ENCODE measurements around the gene GPC6. TPM values are rescaled to one million over a fixed set of nuclear protein-coding genes. Genes with fewer than 3 reads are reported as not detected.

GPC6 gene
- 24.1 and 52.1 TPM in 2 replicates for total RNA-seq

DNA sequence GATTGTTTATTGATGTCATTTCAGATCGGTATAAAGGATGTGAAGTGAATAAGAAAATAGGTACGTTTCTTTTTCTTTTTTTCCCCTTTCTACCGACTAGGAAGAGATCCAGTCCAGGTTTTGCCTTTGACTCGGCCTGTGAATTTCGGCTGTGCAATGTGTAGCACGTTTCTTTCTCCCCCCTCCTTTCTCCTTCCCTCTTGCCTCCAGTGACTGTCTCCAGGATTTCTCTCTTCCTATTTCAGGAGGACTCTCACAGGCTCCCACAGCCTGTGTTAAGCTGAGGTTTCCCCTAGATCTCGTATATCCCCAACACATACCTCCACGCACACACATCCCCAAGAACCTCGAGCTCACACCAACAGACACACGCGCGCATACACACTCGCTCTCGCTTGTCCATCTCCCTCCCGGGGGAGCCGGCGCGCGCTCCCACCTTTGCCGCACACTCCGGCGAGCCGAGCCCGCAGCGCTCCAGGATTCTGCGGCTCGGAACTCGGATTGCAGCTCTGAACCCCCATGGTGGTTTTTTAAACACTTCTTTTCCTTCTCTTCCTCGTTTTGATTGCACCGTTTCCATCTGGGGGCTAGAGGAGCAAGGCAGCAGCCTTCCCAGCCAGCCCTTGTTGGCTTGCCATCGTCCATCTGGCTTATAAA is at the start of gene GPC6:
TSS of gene GPC6 (plus strand) at position 185 of the 657 bp plus-strand sequence.

Measured in uterine smooth muscle cell (primary cell).